HG02763 (cell line): ENCODE data around the gene EGFLAM.

Experiments used
- ATAC-seq: cut with Tn5 transposase; IDR thresholded peaks from one replicate; pipeline ENCODE4 v1.9.1; 2021; ENCODE audit warnings: mild to moderate bottlenecking, moderate library complexity; ENCODE audit not compliant: unreplicated experiment

EGFLAM gene

DNA sequence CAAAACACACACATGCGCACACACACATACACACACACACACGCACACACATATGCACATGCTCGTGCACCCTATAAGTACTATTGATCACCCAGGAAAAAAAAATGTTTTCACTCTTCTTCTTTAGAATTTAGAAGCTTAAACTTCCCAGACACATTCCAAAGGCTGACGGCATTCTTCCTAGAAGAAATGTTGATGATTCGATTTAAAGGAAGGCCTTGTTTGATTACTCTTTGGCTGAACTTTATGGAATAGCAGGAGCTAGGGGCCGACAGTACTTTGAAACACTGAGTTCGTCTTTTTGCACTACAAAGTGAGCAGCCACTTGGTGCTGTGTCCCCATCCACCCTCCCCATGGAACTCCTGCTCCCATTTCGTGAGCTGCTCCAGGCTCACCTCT, 113.2 kb downstream of the EGFLAM start:
- no peak for ATAC-seq

DNA sequence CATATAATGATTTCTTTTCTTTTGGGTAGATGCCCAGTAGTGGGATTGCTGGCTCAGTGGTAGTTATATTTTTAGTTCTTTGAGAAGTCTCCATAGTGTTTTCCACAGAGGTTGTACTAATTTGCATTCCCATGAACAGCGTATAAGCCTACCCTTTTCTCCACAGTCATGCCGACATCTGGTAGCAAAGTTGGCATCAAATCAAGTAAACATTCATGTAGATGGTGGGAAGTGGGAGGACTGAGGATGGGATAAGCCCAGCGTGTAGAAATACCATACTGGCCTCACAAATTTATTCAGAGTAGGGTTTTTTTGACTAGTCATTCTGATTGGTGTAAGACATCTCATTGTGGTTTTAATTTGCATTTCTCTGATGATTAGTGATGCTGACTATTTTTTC, 115.4 kb downstream of the EGFLAM start:
- ATAC-seq, result no peak

DNA sequence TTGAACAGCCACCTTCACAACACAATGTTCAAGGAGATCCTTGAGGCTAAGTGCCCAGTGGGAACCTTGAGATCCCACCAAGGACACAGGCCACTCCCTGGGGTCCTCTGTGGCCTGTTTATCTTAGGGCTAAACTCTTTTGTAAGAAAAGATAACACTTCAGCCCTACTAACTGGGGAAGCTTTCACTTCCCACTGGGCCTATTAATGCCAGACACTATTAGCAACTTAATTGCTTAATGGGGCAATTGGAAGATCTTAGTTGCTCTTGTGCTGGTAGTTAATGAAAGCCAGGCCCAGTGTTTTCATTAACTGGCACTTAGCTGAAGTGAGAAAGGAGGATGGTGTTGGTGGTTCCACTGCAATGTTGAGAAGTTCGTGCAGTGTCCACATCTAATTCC, 117.1 kb downstream of the EGFLAM start:
- no peak for ATAC-seq

- no peak for ATAC-seq
These were observed 118.0 kb downstream of the EGFLAM start for GRCh38 chr5:38376404-38376803.

GRCh38 chr5:38378579-38378978, 120.2 kb downstream of the EGFLAM start:
- no peak for ATAC-seq

- ATAC-seq, result no peak
These were observed 121.1 kb downstream of the EGFLAM start for GRCh38 chr5:38379350-38379937.

DNA sequence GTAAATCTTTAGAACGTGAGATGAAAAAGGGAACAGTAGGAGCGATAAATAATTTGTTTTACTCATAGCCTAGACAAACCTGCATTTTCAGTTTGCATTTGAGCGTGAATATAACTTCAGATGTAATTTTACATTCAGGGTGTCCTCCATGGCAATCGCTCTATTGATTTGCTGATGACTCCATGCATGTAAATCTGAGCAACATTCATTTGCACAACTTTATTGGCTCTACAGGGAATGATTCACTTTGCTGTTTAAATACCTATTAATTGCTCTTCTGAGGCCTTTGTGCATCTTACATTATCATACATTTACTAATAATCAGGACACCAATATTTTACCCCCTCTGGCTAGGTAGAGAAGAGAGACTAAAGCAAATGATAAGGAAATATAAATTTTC, 122.2 kb downstream of the EGFLAM start:
- ATAC-seq, result no peak

DNA sequence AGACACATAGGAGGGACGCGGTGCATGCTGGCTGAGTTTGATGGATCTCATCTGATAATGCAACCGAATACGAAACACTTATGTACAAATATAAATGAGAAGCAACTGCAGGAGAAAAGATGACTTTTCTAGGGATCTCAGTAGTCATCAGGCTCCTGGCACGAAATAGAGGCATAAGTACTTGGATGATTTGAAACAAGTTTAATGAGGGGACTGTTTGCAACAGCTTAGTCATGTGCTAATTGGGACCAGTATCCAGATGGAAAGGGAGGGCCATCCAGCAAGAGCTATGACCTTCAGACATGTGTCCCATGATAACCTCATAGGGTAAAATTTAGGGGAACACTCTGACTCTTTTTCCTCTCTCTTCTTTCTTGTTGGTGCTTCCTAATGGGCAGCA, 123.0 kb downstream of the EGFLAM start:
- no peak for ATAC-seq

DNA sequence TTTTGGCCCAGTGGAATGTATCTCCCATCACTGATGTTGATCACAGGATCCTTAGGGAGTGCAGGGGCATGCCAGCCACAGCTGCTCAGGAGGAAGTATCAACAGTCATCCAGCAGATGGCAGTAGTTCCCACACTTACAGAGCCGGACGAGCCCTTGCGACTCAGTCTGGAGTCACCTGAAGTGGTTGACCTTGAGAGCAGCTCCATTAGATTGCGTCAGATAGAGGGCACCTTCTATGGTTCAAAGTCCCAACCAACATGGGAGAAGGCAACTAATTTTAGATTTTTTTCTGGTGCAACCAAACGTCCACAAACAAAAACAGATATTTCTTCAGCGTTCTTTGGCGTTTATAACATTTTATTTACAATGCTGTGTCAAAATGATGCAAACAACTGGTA, 124.5 kb downstream of the EGFLAM start:
- peak; percentile 74 for ATAC-seq

DNA sequence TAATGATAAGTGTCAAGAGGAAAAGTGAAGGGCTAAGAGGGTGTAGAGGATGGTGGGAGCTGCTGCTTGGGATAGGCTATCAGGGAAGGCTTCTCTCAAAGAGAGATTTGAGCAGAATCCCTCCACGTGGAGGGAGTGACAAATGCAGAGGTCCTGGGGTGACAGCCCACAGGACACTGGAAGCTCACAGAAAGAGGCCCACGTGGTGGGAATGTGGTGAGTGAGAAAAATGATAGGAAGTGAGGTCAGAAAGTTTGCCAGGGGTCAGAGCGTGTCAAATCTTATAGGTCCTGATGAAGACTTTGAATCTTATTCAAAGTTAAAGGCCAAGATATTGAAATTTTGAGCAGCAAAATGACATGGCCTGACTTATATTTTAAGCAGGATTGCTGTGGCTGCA, 125.3 kb downstream of the EGFLAM start:
- no peak for ATAC-seq

DNA sequence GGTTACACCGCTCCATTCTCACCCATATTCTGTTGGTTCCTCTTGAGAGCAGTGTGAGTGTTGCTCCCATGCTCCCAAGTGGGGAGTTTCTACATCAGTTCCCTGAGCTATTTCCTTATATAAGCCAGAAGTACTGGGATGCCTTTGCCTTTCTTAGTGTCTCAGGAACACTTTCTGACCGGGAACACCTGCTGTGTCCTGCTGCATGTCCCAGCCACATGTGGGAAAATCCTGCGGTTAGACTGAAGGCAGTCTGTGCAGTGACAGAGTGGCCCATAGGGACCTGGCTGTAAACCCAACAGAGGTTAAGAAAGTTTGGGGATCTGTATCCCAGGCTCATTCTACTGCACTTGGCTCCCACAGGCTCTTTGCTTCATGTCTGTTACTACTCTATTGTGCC, 126.0 kb downstream of the EGFLAM start:
- ATAC-seq, result no peak

GRCh38 chr5:38387161-38387560, 128.8 kb downstream of the EGFLAM start:
- no peak for ATAC-seq

DNA sequence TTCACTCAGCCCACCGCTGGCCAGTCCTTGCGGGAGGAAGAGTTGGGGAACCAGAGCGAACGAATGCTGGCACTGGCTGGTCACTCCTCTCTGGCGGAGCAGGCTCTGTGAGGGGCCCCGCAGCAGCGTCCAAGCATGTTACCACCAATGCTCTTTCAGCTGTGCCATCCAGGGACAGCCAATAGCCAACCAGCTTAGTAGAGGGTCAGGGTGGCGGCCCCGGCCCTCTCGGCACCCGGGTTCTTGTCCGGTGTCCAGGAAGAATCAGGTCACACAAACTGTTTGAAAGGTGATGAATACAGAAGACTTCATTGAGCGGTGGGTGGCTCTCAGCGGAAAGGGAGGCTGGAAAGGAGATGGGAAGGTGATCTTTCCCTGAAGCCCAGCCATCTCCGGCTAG, 135.3 kb downstream of the EGFLAM start:
- no peak for ATAC-seq

- no peak for ATAC-seq
These were observed 138.4 kb downstream of the EGFLAM start for GRCh38 chr5:38396766-38397165.

GRCh38 chr5:38400365-38400764, 142.0 kb downstream of the EGFLAM start:
- no peak for ATAC-seq

DNA sequence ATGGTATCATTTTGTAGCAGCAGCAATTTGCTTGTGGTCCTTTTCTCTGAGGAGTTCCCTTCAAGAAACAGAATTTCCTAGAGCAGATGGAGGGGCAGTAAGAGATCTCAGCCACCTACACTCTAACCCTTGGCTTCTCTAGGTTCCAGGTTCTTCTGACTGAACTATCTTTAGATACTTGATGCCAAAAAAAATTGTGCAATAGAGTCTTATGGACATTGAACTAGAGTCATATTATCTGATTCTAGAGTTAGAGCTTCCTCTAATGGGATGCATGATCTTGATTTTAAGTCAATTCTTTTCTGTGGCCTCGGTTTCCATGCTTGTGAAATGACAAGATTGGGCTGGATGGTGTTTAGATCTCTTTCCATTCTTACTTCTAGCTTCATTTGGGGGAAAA, 142.8 kb downstream of the EGFLAM start:
- no peak for ATAC-seq

- ATAC-seq, result no peak
These were observed 145.0 kb downstream of the EGFLAM start for GRCh38 chr5:38403406-38403805.

GRCh38 chr5:38403877-38404635, 145.7 kb downstream of the EGFLAM start:
- ATAC-seq, result no peak

DNA sequence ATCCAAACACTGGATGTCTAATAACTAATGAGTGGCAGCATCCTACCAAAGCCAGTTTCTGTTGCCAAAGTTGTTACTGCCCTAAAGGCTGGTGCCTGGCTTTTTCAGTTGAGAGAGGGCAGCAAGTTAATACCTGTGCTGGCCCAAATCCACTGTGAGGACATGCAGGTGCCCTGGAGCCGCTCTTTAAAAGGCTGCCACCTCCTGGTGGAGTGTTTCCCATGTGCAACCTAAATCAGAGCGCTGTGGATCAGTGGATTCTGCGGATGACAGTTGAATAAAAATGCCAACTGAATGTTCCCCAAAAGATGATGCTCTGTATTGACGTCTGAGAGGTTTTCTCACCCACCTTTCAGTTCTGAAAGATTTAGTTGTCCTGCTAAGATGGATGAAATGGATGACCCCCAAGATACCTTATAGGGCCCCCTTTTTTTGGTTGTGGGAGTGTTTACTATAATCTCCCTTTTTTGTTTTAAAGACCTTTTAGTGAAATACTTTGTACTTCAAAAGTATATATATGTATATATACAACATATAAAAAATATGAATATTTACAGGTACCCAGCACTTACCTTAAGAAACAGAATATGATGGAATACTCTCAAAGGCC, 146.4 kb downstream of the EGFLAM start:
- ATAC-seq, result no peak

- ATAC-seq, result no peak
These were observed 150.3 kb downstream of the EGFLAM start for GRCh38 chr5:38408446-38409198.

- no peak for ATAC-seq
These were observed 152.1 kb downstream of the EGFLAM start for GRCh38 chr5:38410304-38410990.
